H1 (cell line): ENCODE measurements around the gene TMEM63C. TPM values are rescaled to one million over a fixed set of nuclear protein-coding genes. Genes with fewer than 3 reads are reported as not detected.

Source experiments
- CBX8 ChIP-seq: fragments of 300-800, 300-1000 bp; sonication (generic); IDR thresholded peaks from 2 replicates; pipeline ENCODE4 v1.7.1; 2016; ENCODE audit warnings: low read depth, low read length, borderline replicate concordance
- CEBPB ChIP-seq: IDR thresholded peaks from 2 replicates; pipeline ENCODE4 v1.6.1; 2012; ENCODE audit warnings: low read depth, low read length
- EZH2 ChIP-seq: fragments of 200-600 bp; sonication (generic); IDR thresholded peaks from 2 replicates; pipeline ENCODE4 v1.7.1; 2012; ENCODE audit warnings: low read depth, mild to moderate bottlenecking, moderate library complexity, low read length, inconsistent platforms; ENCODE audit not compliant: severe bottlenecking
- FOSL1 ChIP-seq: IDR thresholded peaks from 2 replicates; pipeline ENCODE4 v1.6.1; 2011; ENCODE audit warnings: mild to moderate bottlenecking, low read depth, low read length, moderate library complexity; ENCODE audit not compliant: insufficient read depth
- NANOG ChIP-seq: IDR thresholded peaks from 2 replicates; pipeline ENCODE4 v1.6.1; 2011; ENCODE audit warnings: low read length, low read depth, mild to moderate bottlenecking, inconsistent platforms; ENCODE audit not compliant: insufficient read depth, poor library complexity, severe bottlenecking
- POLR2AphosphoS5 ChIP-seq: IDR thresholded peaks from 2 replicates; pipeline ENCODE4 v1.6.1; 2011; ENCODE audit warnings: low read depth, low read length
- RAD21 ChIP-seq, 2 experiments: IDR thresholded peaks in 1 of 2; conservative IDR thresholded peaks in 1 of 2; 2 replicates each; pipeline ENCODE4 v1.6.1; 2011; ENCODE audit warnings: low read depth in 2 of 2, low read length in 2 of 2, improper control_type of control experiment in 1 of 2, inconsistent platforms in 1 of 2, mild to moderate bottlenecking in 1 of 2, moderate library complexity in 1 of 2
- RNF2 ChIP-seq: fragments of 200-900, 300-1000 bp; sonication (generic); IDR thresholded peaks from 2 replicates; pipeline ENCODE4 v1.7.1; 2016; ENCODE audit warnings: borderline replicate concordance, low read depth, mild to moderate bottlenecking, antibody characterized with exemption, low read length; ENCODE audit not compliant: poor library complexity, severe bottlenecking; ENCODE audit errors: missing control alignments
- SIRT6 ChIP-seq: IDR thresholded peaks from one replicate; pipeline ENCODE4 v1.7.1; 2012; ENCODE audit warnings: low read length, inconsistent platforms
- SP2 ChIP-seq: IDR thresholded peaks from 2 replicates; pipeline ENCODE4 v1.6.1; 2012; ENCODE audit warnings: mild to moderate bottlenecking, low read length, inconsistent platforms
- TBP ChIP-seq: IDR thresholded peaks from 2 replicates; pipeline ENCODE4 v1.6.1; 2011; ENCODE audit warnings: low read depth, low read length, improper control_type of control experiment
- polyA plus RNA-seq, 7 experiments: library from polyadenylated mRNA; depleted of rRNA in 3 of 7; stranded (reverse) in 5 of 7; unstranded in 2 of 7; fragments of >200 nt in 5 of 7; fragments of 200-250 nt in 2 of 7; gene quantifications; 1 replicate in 5 of 7; 2 replicates in 1 of 7; 4 replicates in 1 of 7; pipeline versions ENCODE4 v1.2.1 to v1.2.3, GENCODE V29; 2011 to 2013; ENCODE audit warnings: missing spikeins in 2 of 7, mixed read lengths in 2 of 7
- total RNA-seq: library from RNA; stranded (reverse); fragmentation: NEBNext Ultra II Directional; extraction: Animal tissue kit (Norgen Biotek cat#: 25700); gene quantifications from 2 replicates; pipeline ENCODE4 v1.2.1, GENCODE V29; 2021
- TF ChIP-seq, protein P1 (sequence below): fragments of 300-600 bp; sonication (generic); IDR thresholded peaks from 2 replicates; pipeline ENCODE4 v1.7.1; 2012; ENCODE audit warnings: low read length, moderate library complexity, mild to moderate bottlenecking, inconsistent platforms; ENCODE audit not compliant: insufficient replicate concordance

Gene TMEM63C
- total and polyA plus RNA-seq, 2 of the 8 experiments (the other 6 are each of a cell fraction or from before 2014, with no cell fraction given), result 3.0 to 7.6 TPM

DNA sequence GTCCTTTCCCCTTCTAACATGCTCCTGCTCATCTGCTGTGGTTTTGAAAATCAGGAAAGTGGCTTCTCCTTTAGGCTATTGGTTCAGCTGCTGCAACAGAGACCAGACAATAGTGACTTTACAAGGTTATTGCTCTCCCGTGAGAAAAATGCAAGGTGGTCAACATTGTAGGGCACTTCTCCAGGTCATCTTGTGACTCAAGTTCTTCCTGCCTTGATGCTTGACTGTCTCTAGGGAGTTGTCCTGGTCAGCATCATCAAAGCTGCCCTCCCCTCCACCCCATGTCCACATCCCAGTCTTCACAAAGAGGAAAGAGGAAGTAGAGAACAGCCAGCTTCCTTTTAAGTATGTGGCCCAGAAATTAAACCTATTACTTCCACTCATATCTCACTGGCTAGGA, 3.9 kb upstream of the TMEM63C start (continued):
- TF ChIP-seq, protein P1, sequence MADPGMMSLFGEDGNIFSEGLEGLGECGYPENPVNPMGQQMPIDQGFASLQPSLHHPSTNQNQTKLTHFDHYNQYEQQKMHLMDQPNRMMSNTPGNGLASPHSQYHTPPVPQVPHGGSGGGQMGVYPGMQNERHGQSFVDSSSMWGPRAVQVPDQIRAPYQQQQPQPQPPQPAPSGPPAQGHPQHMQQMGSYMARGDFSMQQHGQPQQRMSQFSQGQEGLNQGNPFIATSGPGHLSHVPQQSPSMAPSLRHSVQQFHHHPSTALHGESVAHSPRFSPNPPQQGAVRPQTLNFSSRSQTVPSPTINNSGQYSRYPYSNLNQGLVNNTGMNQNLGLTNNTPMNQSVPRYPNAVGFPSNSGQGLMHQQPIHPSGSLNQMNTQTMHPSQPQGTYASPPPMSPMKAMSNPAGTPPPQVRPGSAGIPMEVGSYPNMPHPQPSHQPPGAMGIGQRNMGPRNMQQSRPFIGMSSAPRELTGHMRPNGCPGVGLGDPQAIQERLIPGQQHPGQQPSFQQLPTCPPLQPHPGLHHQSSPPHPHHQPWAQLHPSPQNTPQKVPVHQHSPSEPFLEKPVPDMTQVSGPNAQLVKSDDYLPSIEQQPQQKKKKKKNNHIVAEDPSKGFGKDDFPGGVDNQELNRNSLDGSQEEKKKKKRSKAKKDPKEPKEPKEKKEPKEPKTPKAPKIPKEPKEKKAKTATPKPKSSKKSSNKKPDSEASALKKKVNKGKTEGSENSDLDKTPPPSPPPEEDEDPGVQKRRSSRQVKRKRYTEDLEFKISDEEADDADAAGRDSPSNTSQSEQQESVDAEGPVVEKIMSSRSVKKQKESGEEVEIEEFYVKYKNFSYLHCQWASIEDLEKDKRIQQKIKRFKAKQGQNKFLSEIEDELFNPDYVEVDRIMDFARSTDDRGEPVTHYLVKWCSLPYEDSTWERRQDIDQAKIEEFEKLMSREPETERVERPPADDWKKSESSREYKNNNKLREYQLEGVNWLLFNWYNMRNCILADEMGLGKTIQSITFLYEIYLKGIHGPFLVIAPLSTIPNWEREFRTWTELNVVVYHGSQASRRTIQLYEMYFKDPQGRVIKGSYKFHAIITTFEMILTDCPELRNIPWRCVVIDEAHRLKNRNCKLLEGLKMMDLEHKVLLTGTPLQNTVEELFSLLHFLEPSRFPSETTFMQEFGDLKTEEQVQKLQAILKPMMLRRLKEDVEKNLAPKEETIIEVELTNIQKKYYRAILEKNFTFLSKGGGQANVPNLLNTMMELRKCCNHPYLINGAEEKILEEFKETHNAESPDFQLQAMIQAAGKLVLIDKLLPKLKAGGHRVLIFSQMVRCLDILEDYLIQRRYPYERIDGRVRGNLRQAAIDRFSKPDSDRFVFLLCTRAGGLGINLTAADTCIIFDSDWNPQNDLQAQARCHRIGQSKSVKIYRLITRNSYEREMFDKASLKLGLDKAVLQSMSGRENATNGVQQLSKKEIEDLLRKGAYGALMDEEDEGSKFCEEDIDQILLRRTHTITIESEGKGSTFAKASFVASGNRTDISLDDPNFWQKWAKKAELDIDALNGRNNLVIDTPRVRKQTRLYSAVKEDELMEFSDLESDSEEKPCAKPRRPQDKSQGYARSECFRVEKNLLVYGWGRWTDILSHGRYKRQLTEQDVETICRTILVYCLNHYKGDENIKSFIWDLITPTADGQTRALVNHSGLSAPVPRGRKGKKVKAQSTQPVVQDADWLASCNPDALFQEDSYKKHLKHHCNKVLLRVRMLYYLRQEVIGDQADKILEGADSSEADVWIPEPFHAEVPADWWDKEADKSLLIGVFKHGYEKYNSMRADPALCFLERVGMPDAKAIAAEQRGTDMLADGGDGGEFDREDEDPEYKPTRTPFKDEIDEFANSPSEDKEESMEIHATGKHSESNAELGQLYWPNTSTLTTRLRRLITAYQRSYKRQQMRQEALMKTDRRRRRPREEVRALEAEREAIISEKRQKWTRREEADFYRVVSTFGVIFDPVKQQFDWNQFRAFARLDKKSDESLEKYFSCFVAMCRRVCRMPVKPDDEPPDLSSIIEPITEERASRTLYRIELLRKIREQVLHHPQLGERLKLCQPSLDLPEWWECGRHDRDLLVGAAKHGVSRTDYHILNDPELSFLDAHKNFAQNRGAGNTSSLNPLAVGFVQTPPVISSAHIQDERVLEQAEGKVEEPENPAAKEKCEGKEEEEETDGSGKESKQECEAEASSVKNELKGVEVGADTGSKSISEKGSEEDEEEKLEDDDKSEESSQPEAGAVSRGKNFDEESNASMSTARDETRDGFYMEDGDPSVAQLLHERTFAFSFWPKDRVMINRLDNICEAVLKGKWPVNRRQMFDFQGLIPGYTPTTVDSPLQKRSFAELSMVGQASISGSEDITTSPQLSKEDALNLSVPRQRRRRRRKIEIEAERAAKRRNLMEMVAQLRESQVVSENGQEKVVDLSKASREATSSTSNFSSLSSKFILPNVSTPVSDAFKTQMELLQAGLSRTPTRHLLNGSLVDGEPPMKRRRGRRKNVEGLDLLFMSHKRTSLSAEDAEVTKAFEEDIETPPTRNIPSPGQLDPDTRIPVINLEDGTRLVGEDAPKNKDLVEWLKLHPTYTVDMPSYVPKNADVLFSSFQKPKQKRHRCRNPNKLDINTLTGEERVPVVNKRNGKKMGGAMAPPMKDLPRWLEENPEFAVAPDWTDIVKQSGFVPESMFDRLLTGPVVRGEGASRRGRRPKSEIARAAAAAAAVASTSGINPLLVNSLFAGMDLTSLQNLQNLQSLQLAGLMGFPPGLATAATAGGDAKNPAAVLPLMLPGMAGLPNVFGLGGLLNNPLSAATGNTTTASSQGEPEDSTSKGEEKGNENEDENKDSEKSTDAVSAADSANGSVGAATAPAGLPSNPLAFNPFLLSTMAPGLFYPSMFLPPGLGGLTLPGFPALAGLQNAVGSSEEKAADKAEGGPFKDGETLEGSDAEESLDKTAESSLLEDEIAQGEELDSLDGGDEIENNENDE, result no peak
- TF ChIP-seq CEBPB (no peak), EZH2 (no peak), RNF2 (no peak), SP2 (no peak), RAD21 (IDR thresholded peaks at IDR 0.05 in 1 of 2, conservative IDR thresholded peaks at IDR 0.05 in 1 of 2; ENCODE audit: low read depth in 2 of 2, low read length in 2 of 2) (no peak), SIRT6 (no peak), CBX8 (no peak), FOSL1 (no peak), NANOG (no peak), TBP (no peak), POLR2AphosphoS5 (no peak)
